GM18519 (cell line): ENCODE data around the gene SGIP1.
"Not testable (repeated sequence)": the region's sequence is repeated elsewhere in the genome, so short reads cannot be mapped to it uniquely, and the experiment has no call there.

Source experiments
- ATAC-seq: cut with Tn5 transposase; IDR thresholded peaks from one replicate; pipeline ENCODE4 v1.9.1; 2021; ENCODE audit warnings: mild to moderate bottlenecking, moderate library complexity; ENCODE audit not compliant: unreplicated experiment, low FRiP score

SGIP1 gene

GRCh38 chr1:66552829-66553228, 18.9 kb downstream of the SGIP1 start:
- no peak for ATAC-seq

DNA sequence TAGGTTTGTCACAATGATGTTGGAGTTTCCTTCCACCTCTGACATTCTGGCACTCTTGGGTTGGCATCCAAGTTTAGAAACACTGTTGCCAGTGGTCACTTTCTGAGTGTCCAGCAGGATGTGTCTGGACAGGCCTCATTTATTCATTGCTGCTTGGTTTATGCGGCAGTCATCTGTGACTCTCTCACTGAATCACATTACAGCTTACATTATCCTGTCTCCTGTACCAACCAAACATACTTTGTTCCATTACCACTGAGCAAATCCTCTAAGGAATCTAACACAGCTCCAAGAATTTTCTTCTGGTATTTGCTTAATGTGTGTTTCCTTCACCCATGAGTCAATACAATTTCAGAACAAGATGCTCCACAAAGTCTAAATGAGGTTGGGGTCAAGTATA, 19.9 kb downstream of the SGIP1 start:
- ATAC-seq, result no peak

DNA sequence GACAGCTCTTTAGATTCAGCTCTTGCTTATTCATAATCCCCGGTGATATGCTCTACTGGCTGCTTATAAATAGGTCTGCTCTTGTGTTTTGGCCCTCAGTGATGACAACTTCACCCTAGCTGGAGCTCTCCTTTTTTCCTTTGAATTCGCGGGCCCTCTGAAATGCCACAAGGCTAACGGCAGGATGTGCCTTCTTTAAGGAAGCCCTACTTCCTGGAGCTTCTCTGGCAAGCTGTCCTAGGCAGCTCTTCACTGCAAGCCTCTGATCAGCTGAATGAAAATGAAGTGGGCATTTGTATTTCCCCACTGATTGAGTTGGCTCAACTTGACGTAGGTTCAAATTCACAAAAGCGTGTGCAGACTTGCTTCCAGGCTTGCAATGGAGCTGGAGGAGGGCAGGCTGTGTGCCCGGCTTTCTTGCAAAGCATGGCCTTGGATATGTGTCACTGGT, 22.2 kb downstream of the SGIP1 start:
- ATAC-seq, result no peak

DNA sequence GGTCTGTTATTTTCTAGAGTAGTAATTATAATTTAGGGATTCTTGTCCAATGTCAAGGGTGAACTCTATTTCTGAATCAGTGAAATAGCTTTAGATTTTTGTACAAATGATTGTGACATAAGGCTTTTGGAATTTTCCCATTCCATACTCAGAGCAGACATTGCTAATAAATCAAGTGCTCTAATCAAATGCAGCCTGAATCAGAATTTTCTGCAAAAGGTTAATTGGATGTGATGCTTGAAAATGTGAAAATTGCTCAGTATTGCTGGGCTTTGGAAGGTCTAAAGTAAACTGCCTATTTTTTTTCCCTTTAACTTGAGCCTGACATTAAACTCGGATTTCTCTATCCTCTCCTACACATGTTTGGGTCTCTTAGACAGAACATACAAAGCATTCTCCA, 23.2 kb downstream of the SGIP1 start:
- ATAC-seq, result no peak

DNA sequence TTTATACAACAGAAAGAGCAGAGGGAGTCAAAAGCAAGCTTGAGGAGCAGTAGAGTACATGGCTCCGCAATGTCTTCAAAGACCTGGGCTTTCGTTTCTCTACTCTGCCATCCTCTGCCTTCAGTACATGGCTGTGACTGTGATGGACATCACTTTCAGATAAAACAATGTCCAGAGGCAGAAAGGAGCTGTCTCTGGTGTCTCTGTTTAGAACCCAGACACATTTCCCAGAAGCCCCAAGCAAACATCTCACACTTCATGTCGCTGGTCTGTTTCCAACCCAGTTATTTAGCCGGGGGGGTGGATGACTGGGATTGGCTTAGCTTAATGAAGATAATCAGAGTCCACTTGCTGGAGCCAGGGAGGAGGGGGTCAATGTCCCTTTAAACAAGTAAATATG, 25.6 kb downstream of the SGIP1 start:
- no peak for ATAC-seq

GRCh38 chr1:66562561-66562960, 28.6 kb downstream of the SGIP1 start:
- no peak for ATAC-seq

GRCh38 chr1:66563094-66563800, 29.3 kb downstream of the SGIP1 start:
- no peak for ATAC-seq

GRCh38 chr1:66563941-66564630, 30.1 kb downstream of the SGIP1 start:
- ATAC-seq, result no peak

GRCh38 chr1:66570196-66570595, 36.2 kb downstream of the SGIP1 start:
- ATAC-seq, result no peak

DNA sequence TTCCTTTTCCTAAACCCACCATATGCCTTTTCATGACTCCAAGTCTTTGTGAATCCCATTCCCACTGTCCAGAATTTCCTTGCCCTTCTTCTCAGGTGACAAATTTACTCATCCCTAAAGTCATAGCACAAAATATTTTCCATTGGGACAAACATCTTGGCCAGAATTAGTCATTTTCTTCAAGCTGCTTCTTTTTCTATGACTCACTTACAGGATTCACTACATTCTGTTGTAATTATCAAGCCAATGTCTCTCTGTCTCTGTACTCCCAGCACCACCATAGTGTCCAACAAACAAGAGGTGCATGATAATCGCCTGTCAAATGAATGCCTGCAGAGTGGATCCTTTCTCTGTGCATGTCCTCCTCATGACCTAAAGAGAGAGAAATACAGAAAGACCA, 37.8 kb downstream of the SGIP1 start:
- no peak for ATAC-seq

GRCh38 chr1:66575739-66576138, 41.8 kb downstream of the SGIP1 start:
- ATAC-seq, result no peak

- no peak for ATAC-seq
These were observed 42.7 kb downstream of the SGIP1 start for GRCh38 chr1:66576645-66577044.

DNA sequence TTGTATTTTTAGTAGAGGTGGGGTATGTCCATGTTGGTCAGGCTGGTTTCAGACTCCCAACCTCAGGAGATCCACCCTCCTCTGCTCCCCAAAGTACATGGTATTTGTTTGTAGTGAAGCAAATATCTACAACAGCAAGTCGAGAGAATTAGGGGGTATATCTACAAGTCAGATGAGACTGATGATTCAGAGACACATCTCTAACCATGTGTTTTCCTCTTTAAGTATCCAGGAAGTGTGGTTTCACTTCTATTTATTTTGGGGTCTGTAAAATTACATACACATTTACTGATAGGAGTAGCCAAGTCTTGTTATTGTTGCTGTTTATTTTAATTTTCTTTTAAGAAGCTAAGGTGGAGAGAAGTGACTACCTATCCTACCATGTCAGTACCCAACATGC, 44.9 kb downstream of the SGIP1 start:
- ATAC-seq, result no peak

GRCh38 chr1:66580081-66580480, 46.1 kb downstream of the SGIP1 start:
- no peak for ATAC-seq

DNA sequence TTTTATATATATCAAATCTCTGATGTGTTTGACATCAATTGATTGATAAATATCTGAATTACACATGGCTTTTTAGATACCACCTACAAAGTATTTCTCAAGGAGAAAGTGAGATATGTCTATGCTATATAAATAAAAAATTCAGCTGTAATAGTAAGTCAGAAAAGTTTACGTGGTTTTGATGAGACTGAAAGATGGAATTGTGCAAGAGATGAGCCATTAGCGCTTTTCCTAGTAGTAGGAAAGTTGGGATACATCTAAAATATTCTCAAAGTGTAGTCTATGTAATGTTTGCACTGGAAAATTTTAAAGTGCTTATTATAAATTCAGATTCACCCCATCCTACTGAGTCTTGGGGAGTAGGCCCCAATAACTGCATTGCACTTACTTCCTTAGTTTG, 49.1 kb downstream of the SGIP1 start:
- ATAC-seq, result no peak

- no peak for ATAC-seq
These were observed 51.0 kb downstream of the SGIP1 start for GRCh38 chr1:66585002-66585401.

DNA sequence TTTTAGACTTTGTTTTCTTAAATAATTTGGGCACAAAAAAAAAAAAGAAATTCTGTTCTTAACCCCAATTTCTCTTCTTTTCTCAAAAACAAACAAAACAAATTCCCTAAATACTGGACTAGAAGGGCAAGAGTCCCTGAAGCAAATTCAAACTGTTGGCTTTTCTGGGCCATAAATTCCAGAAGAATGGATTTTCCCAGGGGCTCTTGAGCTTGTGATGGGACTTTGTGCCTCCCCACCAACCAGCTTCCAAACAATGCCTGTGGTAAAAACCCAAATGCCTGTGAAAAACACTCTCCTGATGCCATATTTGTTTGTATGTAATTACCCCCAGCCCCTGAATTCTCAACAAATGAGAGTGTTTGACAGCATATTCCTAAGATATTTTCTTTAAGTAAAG, 55.4 kb downstream of the SGIP1 start:
- no peak for ATAC-seq

- ATAC-seq, result not testable (repeated sequence)
These were observed 58.2 kb downstream of the SGIP1 start for GRCh38 chr1:66592106-66592507.

- no peak for ATAC-seq
These were observed 62.2 kb downstream of the SGIP1 start for GRCh38 chr1:66596191-66596590.

GRCh38 chr1:66597500-66597899, 63.5 kb downstream of the SGIP1 start:
- ATAC-seq, result no peak

DNA sequence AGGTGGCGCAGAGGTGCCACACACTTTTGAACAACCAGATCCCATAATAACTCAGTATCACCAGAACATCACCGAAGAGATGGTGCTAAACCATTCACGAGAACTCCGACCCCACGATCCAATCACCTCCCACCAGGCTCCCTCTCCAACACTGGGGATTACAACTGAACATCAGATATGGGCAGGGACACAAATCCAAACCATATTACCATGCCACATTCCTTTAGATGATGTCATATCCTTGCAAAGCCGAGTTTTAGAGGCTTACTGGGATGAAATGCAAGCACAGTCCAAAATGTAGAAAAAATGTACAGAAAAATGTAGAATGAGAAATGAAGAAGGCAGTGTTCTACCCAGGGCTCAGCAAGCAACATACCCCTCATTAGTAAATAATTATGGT, 64.7 kb downstream of the SGIP1 start:
- no peak for ATAC-seq

DNA sequence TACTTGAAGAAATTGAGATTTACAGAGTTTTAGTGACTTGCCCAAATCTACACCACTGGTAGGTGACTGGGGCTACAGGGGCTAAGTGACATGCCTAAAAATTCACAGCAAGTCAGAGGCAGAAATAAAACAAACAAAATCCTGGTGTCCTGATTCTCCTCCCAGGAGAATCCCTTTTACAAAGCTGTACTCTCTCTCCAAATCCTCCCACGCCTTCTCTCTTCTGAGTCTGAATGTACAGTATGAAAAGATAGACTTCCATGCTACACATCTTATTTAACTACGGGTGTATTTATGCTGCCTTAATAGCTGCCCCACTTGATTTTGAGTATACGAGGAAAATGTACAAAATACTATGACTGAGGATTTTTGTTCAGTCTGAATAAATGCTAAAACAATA, 65.4 kb downstream of the SGIP1 start:
- ATAC-seq, result no peak
